ENCODE data around the gene NPAS3.

NPAS3 gene

DNA sequence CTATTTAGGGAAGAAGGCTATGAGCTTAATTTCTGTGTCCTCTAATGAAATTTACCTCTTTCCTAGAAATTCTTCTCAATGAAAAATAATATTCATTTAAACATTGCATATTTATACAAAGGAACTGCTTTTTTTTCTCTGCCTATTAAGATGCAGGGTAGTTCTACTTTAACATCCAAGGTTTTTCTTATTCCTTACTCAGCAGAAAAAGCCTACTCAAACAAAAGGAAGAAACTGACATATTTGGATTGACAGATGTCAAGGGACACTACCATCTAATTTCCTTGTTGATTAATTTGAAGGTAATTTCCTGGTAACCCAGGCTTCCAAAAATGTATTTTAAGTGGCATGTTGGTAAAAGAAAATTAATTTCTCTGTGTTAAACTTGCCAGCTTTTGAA is 819.9 kb downstream of the NPAS3 start:
- H3K4me3 ChIP-seq (ENCODE audit: control insufficient read depth, low read depth, low read length): no peak overlapping the region
- no peak for TF ChIP-seq CTCF (IDR thresholded peaks at IDR 0.05; ENCODE audit: control insufficient read depth, insufficient read depth, low read depth, low read length, missing control alignments)
- no peak for DNase-seq (ENCODE audit: low read depth)

GRCh38 chr14:33762161-33762851 is 823.6 kb downstream of the NPAS3 start:
- no peak for DNase-seq (ENCODE audit: low read depth)
- no peak overlapping the region for H3K4me3 ChIP-seq (ENCODE audit: control insufficient read depth, low read depth, low read length)
- no peak for TF ChIP-seq CTCF (IDR thresholded peaks at IDR 0.05; ENCODE audit: control insufficient read depth, insufficient read depth, low read depth, low read length, missing control alignments)

GRCh38 chr14:33764876-33765650 is 826.4 kb downstream of the NPAS3 start:
- H3K4me3 ChIP-seq (ENCODE audit: control insufficient read depth, low read depth, low read length): no peak overlapping the region
- DNase-seq (ENCODE audit: low read depth): no peak
- no peak for TF ChIP-seq CTCF (IDR thresholded peaks at IDR 0.05; ENCODE audit: control insufficient read depth, insufficient read depth, low read depth, low read length, missing control alignments)

GRCh38 chr14:33767586-33768457 is 829.1 kb downstream of the NPAS3 start:
- DNase-seq (ENCODE audit: low read depth): peak; percentile 32
- H3K4me3 ChIP-seq (ENCODE audit: control insufficient read depth, low read depth, low read length): no peak overlapping the region
- no peak for TF ChIP-seq CTCF (IDR thresholded peaks at IDR 0.05; ENCODE audit: control insufficient read depth, insufficient read depth, low read depth, low read length, missing control alignments)

DNA sequence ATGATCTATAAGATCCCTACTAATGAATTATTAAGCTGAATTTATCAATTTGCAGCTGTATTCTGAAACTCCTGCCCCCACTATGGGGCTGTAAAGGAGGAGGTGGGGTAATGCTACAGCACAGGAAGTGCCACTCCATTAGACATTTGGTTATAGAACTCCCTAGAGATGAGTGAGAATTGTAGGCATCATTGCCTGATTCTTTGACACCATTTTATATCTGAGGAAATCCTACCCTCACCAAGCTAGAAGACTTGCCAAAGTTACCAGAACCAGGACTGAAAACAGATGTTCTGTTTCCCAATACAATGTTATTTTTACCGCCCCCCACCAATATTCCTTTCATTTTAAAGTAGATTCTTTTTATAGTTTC is 829.8 kb downstream of the NPAS3 start:
- TF ChIP-seq CTCF (IDR thresholded peaks at IDR 0.05; ENCODE audit: control insufficient read depth, insufficient read depth, low read depth, low read length, missing control alignments): no peak
- no peak overlapping the region for H3K4me3 ChIP-seq (ENCODE audit: control insufficient read depth, low read depth, low read length)
- no peak for DNase-seq (ENCODE audit: low read depth)

- no peak for DNase-seq (ENCODE audit: low read depth)
- TF ChIP-seq CTCF (IDR thresholded peaks at IDR 0.05; ENCODE audit: control insufficient read depth, insufficient read depth, low read depth, low read length, missing control alignments): no peak
- no peak overlapping the region for H3K4me3 ChIP-seq (ENCODE audit: control insufficient read depth, low read depth, low read length)
Measured at GRCh38 chr14:33773205-33774030, 834.7 kb downstream of the NPAS3 start.

All from AG09309 (cell line).